Ascending aorta (tissue), 2 donors: ENCODE measurements around the gene RNF227. TPM values are rescaled to one million over a fixed set of nuclear protein-coding genes. Genes with fewer than 3 reads are reported as not detected.
"Not testable (repeated sequence)": the region's sequence is repeated elsewhere in the genome, so short reads cannot be mapped to it uniquely, and the experiment has no call there.

ENCODE experiments used
- DNase-seq, 2 donors: peaks; one replicate each; pipeline ENCODE4 v3.0.0-alpha.2; 2019; ENCODE audit warnings: low spot score in 2 of 2
- H3K27ac ChIP-seq, 2 donors: fragments of 200-600 bp; sonication (generic); one replicate each; pipeline ENCODE4 v1.5.1; 2016 to 2017; ENCODE audit warnings: mild to moderate bottlenecking in 1 of 2
- H3K27me3 ChIP-seq: fragments of 200-600 bp; sonication (generic); one replicate; pipeline ENCODE4 v1.5.1; 2017
- H3K36me3 ChIP-seq, 2 donors: fragments of 200-600 bp; sonication (generic); one replicate each; pipeline ENCODE4 v1.5.1; 2016
- H3K4me1 ChIP-seq, 2 donors: fragments of 200-600 bp; sonication (generic); one replicate each; pipeline ENCODE4 v1.5.1; 2016 to 2017; ENCODE audit warnings: mild to moderate bottlenecking in 1 of 2
- H3K4me3 ChIP-seq, 2 donors: fragments of 200-600 bp; sonication (generic); one replicate each; pipeline ENCODE4 v1.5.1; 2016 to 2017; ENCODE audit warnings: mild to moderate bottlenecking in 1 of 2
- H3K9me3 ChIP-seq, 2 donors: fragments of 200-600 bp; sonication (generic); one replicate each; pipeline ENCODE4 v1.5.1; 2016
- intact Hi-C: fragments of 100-400 bp; cut with DNase I; formaldehyde crosslinking; loops from one replicate; pipeline ENCODE4 v1.15.1; 2023
- total RNA-seq: library from RNA; depleted of rRNA; stranded (reverse); fragments of >200 nt; gene quantifications from one replicate; pipeline ENCODE4 v1.1.0, GENCODE V29; 2016
- TF ChIP-seq, protein P1 (sequence below), 3 experiments: fragments of 200-600 bp in 2 of 3; fragments of 450-650 bp in 1 of 3; sonication (generic) in 2 of 3; IDR thresholded peaks; one replicate each; pipeline ENCODE4 v1.5.1; 2016 to 2019; ENCODE audit warnings: antibody characterized with exemption in 3 of 3, mild to moderate bottlenecking in 1 of 3, moderate library complexity in 1 of 3

The RNF227 gene
- total RNA-seq, 1 donor from 2014 or later: 0.32 TPM

DNA sequence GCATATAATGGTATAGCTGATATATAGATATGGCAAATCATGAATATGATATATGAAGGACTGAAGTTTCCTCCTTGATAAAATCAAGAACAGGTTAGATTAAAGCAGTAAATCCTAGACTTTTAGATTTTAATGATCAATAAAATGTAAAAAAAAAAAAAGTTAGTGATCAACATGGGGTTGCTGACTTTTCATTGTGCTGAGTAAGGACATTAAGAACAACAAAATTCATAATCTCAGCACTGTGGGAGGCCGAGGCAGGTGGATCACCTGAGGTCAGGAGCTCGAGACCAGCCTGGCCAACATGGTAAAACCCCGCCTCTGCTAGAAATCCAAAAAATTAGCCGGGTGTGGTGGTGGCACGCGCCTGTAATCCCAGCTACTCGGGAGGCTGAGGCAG lies 37.9 kb downstream of the RNF227 start:
- no peak for DNase-seq
- TF ChIP-seq, protein P1, sequence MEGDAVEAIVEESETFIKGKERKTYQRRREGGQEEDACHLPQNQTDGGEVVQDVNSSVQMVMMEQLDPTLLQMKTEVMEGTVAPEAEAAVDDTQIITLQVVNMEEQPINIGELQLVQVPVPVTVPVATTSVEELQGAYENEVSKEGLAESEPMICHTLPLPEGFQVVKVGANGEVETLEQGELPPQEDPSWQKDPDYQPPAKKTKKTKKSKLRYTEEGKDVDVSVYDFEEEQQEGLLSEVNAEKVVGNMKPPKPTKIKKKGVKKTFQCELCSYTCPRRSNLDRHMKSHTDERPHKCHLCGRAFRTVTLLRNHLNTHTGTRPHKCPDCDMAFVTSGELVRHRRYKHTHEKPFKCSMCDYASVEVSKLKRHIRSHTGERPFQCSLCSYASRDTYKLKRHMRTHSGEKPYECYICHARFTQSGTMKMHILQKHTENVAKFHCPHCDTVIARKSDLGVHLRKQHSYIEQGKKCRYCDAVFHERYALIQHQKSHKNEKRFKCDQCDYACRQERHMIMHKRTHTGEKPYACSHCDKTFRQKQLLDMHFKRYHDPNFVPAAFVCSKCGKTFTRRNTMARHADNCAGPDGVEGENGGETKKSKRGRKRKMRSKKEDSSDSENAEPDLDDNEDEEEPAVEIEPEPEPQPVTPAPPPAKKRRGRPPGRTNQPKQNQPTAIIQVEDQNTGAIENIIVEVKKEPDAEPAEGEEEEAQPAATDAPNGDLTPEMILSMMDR (IDR thresholded peaks at IDR 0.05): no peak
- H3K4me1 ChIP-seq: no peaks in the 10 kb centered on the region
- no peak overlapping the region for H3K4me3 ChIP-seq
- no peaks in the 10 kb centered on the region for H3K27me3 ChIP-seq
- intact Hi-C loops: no loop called here
- H3K36me3 ChIP-seq: peaks cover 0 to 6% of the 10 kb centered on the region in 2 donors
- H3K27ac ChIP-seq: no peak overlapping the region
- H3K9me3 ChIP-seq: no peaks in the 10 kb centered on the region

DNA sequence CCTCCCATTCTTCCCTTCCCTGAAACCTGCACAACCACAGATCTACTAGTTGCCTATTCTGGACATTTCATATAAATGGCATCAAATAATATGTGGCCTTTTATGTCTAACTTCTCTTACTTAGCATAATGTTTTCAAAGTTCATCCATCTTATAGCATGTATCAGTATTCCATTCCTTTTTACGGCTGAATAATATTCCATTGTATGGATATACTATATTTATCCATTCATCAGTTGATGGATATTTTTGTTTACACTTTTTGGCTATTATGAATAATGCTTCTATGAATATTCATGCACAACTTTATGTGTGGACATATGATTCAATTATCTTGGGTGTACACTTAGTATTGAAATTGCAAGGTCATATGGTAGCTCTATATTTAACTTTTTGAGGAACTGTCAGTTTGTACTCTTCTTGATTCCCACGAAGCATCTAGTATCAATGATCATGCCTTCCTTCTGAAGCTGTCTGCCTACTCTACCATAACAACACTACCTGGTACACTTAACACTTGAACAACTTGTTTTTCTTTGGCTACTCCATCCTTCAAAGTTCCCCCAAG lies 40.2 kb downstream of the RNF227 start:
- H3K9me3 ChIP-seq: no peaks in the 10 kb centered on the region
- intact Hi-C loops: no loop called here
- no peaks in the 10 kb centered on the region for H3K27me3 ChIP-seq
- H3K27ac ChIP-seq: no peak overlapping the region
- H3K4me3 ChIP-seq: no peak overlapping the region
- H3K4me1 ChIP-seq: no peaks in the 10 kb centered on the region
- no peak for DNase-seq
- TF ChIP-seq, protein P1 (IDR thresholded peaks at IDR 0.05): no peak
- peaks cover 0 to 6% of the 10 kb centered on the region in 2 donors for H3K36me3 ChIP-seq

DNA sequence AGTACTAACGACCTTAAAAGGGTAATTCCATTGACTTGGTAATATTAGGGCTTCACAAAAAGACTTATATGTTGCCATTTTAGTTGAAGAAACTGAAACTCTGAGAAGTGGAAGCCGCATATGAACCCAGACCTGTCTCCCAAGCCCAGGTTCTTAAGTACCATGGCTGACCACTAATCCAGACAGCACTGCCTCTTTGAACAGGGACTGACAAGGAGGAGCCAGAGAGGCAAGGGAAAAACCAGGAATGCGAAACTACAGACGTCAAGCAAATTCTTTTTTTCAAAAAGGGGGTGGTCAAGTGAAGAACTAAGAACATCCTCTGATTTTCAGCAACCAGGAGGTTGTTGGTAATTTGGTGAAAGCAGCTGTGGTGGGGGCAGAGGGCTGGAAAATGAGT lies 43.0 kb downstream of the RNF227 start:
- Histone ChIP-seq H3K9me3 (no peaks in the 10 kb centered on the region), H3K27me3 (no peaks in the 10 kb centered on the region), H3K36me3 (no peaks in the 10 kb centered on the region), H3K4me1 (no peaks in the 10 kb centered on the region), H3K27ac (no peak overlapping the region), H3K4me3 (no peak overlapping the region)
- intact Hi-C loops: no loop called here
- TF ChIP-seq, protein P1 (IDR thresholded peaks at IDR 0.05): no peak
- no peak for DNase-seq

DNA sequence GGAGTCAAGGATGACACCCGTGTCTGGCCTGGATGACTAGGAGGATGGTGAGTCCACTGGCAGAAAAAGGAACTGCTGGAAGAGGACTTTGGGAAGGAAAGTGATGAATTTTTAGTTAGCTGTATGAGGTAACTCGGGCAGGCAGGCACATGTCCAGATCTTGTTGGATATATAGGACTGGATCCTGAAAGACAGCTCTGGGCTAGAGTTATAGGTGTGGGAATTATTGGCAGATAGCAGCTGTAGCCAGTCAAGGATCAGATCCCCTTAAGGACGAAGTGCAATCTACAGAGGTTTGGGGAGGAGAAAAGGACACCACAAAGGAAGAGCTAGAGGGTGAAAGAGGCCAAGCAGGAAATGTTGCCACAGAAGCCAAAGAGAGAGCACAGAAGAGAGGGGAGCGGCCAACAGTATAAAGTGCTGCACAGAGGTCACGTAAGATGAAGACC lies 48.2 kb downstream of the RNF227 start:
- intact Hi-C loops: no loop called here
- no peak for DNase-seq
- TF ChIP-seq, protein P1 (IDR thresholded peaks at IDR 0.05): no peak

DNA sequence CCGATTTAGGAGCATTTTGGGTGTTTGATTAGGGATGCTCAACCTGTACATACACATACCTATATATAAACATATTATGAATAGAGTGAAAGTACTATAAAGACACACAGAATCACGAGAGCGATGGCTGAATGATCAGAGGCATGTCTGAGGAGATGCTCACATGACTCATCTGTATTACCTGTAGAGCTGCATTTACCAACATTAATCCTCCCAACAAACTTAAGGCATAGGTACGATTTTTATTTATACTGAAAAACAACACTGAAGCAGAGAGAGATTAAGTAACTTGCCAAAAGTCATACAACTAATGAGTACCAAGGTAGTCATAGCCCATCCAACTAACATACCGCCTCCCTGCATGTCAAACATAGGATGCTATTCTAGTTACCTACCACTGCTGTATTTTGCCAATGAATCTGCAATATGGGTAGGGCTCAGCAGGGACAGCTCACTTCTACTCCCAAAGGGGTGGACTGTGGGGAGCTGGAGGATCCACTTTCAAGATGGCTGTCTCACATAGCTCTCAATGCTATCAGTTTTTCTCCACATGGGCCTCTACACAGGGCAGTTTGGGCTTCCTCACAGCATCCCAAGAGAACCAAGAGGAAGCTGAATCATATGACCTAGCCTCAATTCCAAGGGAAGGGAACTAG lies 51.0 kb downstream of the RNF227 start:
- no peak for DNase-seq
- intact Hi-C loops: no loop called here
- no peaks in the 10 kb centered on the region for H3K4me1 ChIP-seq
- H3K27ac ChIP-seq: no peak overlapping the region
- H3K36me3 ChIP-seq: no peaks in the 10 kb centered on the region
- TF ChIP-seq, protein P1 (IDR thresholded peaks at IDR 0.05): no peak
- no peaks in the 10 kb centered on the region for H3K27me3 ChIP-seq
- H3K4me3 ChIP-seq: no peak overlapping the region
- no peaks in the 10 kb centered on the region for H3K9me3 ChIP-seq

More for the DNA sequence above, 48.2 kb downstream of the RNF227 start:
- no peaks in the 10 kb centered on the region for H3K27me3 ChIP-seq
- no peaks in the 10 kb centered on the region for H3K4me1 ChIP-seq
- no peaks in the 10 kb centered on the region for H3K9me3 ChIP-seq
- no peak overlapping the region for H3K4me3 ChIP-seq
- H3K36me3 ChIP-seq: no peaks in the 10 kb centered on the region
- no peak overlapping the region for H3K27ac ChIP-seq

DNA sequence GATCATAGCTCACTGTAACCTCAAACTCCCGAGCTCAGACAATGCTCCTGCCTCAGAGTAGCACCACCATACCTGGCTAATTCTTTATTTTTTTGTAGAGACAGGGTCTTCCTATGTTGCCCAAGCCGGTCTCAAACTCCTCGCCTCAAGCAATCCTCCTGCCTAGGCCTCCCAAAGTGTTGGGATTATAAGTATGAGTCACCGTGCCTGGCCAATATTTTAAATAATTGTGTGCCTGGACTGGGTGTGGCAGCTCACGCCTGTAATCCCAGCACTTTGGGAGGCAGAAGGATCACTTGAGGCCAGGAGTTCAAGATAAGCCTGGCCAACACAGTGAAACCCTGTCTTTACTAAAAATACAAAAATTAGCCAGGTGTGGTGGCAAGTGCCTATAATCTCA lies 51.7 kb downstream of the RNF227 start:
- H3K36me3 ChIP-seq, H3K4me3 ChIP-seq, H3K27me3 ChIP-seq, DNase-seq, H3K9me3 ChIP-seq, intact Hi-C loops, H3K4me1 ChIP-seq, H3K27ac ChIP-seq: not testable (repeated sequence)

Other genes starting within 250 kb of the RNF227 start
- 48.0 TPM for gene TP53, start 228.8 kb downstream of the RNF227 start, total RNA-seq
- 1.5 TPM for gene WRAP53, start 227.8 kb downstream of the RNF227 start, total RNA-seq
- gene EFNB3, start 211.1 kb downstream of the RNF227 start, total RNA-seq: not detected
- gene DNAH2, start 198.5 kb downstream of the RNF227 start, total RNA-seq: 0.43 TPM
- gene KDM6B, start 82.1 kb downstream of the RNF227 start, total RNA-seq: 20.0 TPM
- gene TMEM88, start 61.2 kb downstream of the RNF227 start, total RNA-seq: 223 TPM
- gene NAA38, start 58.7 kb downstream of the RNF227 start, total RNA-seq: 59.0 TPM
- 0.21 TPM for gene CYB5D1, start 58.3 kb downstream of the RNF227 start, total RNA-seq
- gene CHD3, start 27.5 kb downstream of the RNF227 start, total RNA-seq: 102 TPM
- gene KCNAB3, start 13.6 kb upstream of the RNF227 start, total RNA-seq: not detected
- gene TRAPPC1, start 15.7 kb upstream of the RNF227 start, total RNA-seq: 36.0 TPM
- 13.7 TPM for gene CNTROB, start 15.9 kb upstream of the RNF227 start, total RNA-seq
- gene GUCY2D, start 86.3 kb upstream of the RNF227 start, total RNA-seq: not detected
- 2.3 TPM for gene ALOX15B, start 122.8 kb upstream of the RNF227 start, total RNA-seq
- gene ALOX12B, start 171.4 kb upstream of the RNF227 start, total RNA-seq: not detected
- gene ALOXE3, start 202.2 kb upstream of the RNF227 start, total RNA-seq: not detected
- not detected for gene HES7, start 207.8 kb upstream of the RNF227 start, total RNA-seq
- 178 TPM for gene PER1, start 236.1 kb upstream of the RNF227 start, total RNA-seq
- 28.3 TPM for gene VAMP2, start 246.7 kb upstream of the RNF227 start, total RNA-seq